ENCODE measurements around the gene SHISAL1. TPM values are rescaled to one million over a fixed set of nuclear protein-coding genes. Genes with fewer than 3 reads are reported as not detected.

The SHISAL1 gene
- total and polyA plus RNA-seq, 10 of the 15 experiments (the other 5 are each of a cell fraction or from before 2014, with no cell fraction given), result not detected

DNA sequence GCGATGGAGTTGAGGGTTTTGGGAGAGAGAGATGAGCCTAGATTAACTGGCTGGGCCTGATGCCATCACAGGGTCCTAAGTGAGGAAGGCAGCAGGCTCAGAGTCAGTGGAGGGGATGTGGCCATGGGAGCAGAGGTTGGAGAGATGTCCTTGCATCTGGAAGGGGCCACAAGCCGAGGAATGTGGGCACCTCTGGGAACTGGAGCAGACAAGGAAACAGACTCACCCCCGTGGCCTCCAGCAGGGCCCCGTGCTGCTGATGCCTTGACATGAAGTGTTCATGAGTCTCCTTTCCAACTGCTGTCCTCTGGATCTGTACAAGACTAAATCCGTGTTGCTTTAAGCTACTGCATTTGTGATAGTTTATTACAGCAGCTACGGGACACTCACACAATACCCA is 49.2 kb downstream of the SHISAL1 start:
- Histone ChIP-seq H3K27me3 (replicated peaks in 1 of 2; ENCODE audit: control insufficient read depth in 2 of 2, insufficient read depth in 2 of 2, low read length in 1 of 2) (no peaks in the 10 kb centered on the region), H2AFZ (ENCODE audit: control insufficient read depth, low read depth, low read length) (no peak overlapping the region), H3K9me3 (replicated peaks; ENCODE audit: control insufficient read depth, insufficient read depth, low read length) (no peaks in the 10 kb centered on the region; the same call in 2 of the 3 replicates), H3K79me2 (ENCODE audit: control insufficient read depth, insufficient read depth, low read length) (no peaks in the 10 kb centered on the region), H4K20me1 (ENCODE audit: control insufficient read depth, insufficient read depth) (no peaks in the 10 kb centered on the region), H3K4me3 (no peak overlapping the region), H3K36me3 (ENCODE audit: control insufficient read depth in 2 of 2, insufficient read depth in 2 of 2, low read length in 1 of 2) (no peaks in the 10 kb centered on the region), H3K27ac (ENCODE audit: control insufficient read depth, insufficient read depth) (no peak overlapping the region), H3K4me1 (ENCODE audit: control insufficient read depth, insufficient read depth, low read length) (no peaks in the 10 kb centered on the region), H3K4me2 (ENCODE audit: control insufficient read depth, insufficient read depth) (no peak overlapping the region), H3K9ac (ENCODE audit: control insufficient read depth, insufficient read depth, low read length) (no peak overlapping the region)
- no TSS peak for BruUV-seq (replicated peaks)
- DNase-seq (ENCODE audit: low read depth, low spot score) (no peak), FAIRE-seq (no peak), ATAC-seq (no peak)
- intact Hi-C loops (cut with micrococcal nuclease; ENCODE audit: unreplicated experiment), result no loop called here
- ChIA-PET POLR2A (no interaction called here), RAD21 (ENCODE audit: unreplicated experiment) (no interaction called here), CTCF (no interaction called here), SMC1A (ENCODE audit: uncharacterized antibody, unreplicated experiment) (no interaction called here)
- no peak for TF ChIP-seq SP1 (IDR thresholded peaks at IDR 0.05; ENCODE audit: low read depth, low read length)
- no peak for TF ChIP-seq CBX3 (IDR thresholded peaks at IDR 0.05; ENCODE audit: borderline replicate concordance, low read depth)
- no peak for TF ChIP-seq SPI1 (IDR thresholded peaks at IDR 0.05; ENCODE audit: borderline replicate concordance, insufficient read depth, low read depth, low read length)
- TF ChIP-seq, protein P1, sequence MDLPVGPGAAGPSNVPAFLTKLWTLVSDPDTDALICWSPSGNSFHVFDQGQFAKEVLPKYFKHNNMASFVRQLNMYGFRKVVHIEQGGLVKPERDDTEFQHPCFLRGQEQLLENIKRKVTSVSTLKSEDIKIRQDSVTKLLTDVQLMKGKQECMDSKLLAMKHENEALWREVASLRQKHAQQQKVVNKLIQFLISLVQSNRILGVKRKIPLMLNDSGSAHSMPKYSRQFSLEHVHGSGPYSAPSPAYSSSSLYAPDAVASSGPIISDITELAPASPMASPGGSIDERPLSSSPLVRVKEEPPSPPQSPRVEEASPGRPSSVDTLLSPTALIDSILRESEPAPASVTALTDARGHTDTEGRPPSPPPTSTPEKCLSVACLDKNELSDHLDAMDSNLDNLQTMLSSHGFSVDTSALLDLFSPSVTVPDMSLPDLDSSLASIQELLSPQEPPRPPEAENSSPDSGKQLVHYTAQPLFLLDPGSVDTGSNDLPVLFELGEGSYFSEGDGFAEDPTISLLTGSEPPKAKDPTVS (IDR thresholded peaks at IDR 0.05; ENCODE audit: low read depth, low read length), result no peak
- no peak for TF ChIP-seq TAF1 (IDR thresholded peaks at IDR 0.05; ENCODE audit: borderline replicate concordance, low read depth, low read length)
- TF ChIP-seq NFIC (IDR thresholded peaks at IDR 0.05; ENCODE audit: low read depth, low read length), result no peak
- TF ChIP-seq, protein P2, sequence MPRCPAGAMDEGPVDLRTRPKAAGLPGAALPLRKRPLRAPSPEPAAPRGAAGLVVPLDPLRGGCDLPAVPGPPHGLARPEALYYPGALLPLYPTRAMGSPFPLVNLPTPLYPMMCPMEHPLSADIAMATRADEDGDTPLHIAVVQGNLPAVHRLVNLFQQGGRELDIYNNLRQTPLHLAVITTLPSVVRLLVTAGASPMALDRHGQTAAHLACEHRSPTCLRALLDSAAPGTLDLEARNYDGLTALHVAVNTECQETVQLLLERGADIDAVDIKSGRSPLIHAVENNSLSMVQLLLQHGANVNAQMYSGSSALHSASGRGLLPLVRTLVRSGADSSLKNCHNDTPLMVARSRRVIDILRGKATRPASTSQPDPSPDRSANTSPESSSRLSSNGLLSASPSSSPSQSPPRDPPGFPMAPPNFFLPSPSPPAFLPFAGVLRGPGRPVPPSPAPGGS (IDR thresholded peaks at IDR 0.05; ENCODE audit: borderline replicate concordance, insufficient read depth, low read depth, low read length, poor library complexity, severe bottlenecking), result no peak
- no peak for TF ChIP-seq SMARCA5 (IDR thresholded peaks at IDR 0.05)
- TF ChIP-seq, protein P3, sequence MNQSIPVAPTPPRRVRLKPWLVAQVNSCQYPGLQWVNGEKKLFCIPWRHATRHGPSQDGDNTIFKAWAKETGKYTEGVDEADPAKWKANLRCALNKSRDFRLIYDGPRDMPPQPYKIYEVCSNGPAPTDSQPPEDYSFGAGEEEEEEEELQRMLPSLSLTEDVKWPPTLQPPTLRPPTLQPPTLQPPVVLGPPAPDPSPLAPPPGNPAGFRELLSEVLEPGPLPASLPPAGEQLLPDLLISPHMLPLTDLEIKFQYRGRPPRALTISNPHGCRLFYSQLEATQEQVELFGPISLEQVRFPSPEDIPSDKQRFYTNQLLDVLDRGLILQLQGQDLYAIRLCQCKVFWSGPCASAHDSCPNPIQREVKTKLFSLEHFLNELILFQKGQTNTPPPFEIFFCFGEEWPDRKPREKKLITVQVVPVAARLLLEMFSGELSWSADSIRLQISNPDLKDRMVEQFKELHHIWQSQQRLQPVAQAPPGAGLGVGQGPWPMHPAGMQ (IDR thresholded peaks at IDR 0.05; ENCODE audit: borderline replicate concordance), result no peak
- TF ChIP-seq ASH2L (IDR thresholded peaks at IDR 0.05; ENCODE audit: borderline replicate concordance, low read depth), result no peak
- no peak for TF ChIP-seq PAX8 (IDR thresholded peaks at IDR 0.05)
- TF ChIP-seq WRNIP1 (IDR thresholded peaks at IDR 0.05; ENCODE audit: borderline replicate concordance, low read depth, low read length), result no peak
- TF ChIP-seq, protein P4, sequence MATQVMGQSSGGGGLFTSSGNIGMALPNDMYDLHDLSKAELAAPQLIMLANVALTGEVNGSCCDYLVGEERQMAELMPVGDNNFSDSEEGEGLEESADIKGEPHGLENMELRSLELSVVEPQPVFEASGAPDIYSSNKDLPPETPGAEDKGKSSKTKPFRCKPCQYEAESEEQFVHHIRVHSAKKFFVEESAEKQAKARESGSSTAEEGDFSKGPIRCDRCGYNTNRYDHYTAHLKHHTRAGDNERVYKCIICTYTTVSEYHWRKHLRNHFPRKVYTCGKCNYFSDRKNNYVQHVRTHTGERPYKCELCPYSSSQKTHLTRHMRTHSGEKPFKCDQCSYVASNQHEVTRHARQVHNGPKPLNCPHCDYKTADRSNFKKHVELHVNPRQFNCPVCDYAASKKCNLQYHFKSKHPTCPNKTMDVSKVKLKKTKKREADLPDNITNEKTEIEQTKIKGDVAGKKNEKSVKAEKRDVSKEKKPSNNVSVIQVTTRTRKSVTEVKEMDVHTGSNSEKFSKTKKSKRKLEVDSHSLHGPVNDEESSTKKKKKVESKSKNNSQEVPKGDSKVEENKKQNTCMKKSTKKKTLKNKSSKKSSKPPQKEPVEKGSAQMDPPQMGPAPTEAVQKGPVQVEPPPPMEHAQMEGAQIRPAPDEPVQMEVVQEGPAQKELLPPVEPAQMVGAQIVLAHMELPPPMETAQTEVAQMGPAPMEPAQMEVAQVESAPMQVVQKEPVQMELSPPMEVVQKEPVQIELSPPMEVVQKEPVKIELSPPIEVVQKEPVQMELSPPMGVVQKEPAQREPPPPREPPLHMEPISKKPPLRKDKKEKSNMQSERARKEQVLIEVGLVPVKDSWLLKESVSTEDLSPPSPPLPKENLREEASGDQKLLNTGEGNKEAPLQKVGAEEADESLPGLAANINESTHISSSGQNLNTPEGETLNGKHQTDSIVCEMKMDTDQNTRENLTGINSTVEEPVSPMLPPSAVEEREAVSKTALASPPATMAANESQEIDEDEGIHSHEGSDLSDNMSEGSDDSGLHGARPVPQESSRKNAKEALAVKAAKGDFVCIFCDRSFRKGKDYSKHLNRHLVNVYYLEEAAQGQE (IDR thresholded peaks at IDR 0.05; ENCODE audit: low read depth, low read length), result no peak
- TF ChIP-seq YBX1 (IDR thresholded peaks at IDR 0.05), result no peak
- no peak for TF ChIP-seq ZZZ3 (IDR thresholded peaks at IDR 0.05; ENCODE audit: control insufficient read depth, insufficient read length, low read depth)
- no peak for TF ChIP-seq GATAD2B (conservative IDR thresholded peaks at IDR 0.05; ENCODE audit: low read depth)
- no peak for TF ChIP-seq NR2F1 (conservative IDR thresholded peaks at IDR 0.05)
- no peak for TF ChIP-seq ZNF207 (IDR thresholded peaks at IDR 0.05; ENCODE audit: borderline replicate concordance)
- no peak for TF ChIP-seq POU2F2 (IDR thresholded peaks at IDR 0.05; ENCODE audit: borderline replicate concordance, low read depth, low read length)
- WGBS (ENCODE audit: insufficient coverage, insufficient replicate concordance, low lambda C conversion rate, missing lambda C conversion rate), result 22% methylated on average over 6 of the region's 6 CpGs
- in situ Hi-C loops (cut with MboI), result no loop called here

Data from GM12878 (cell line).